ACHN (cell line): Measurements from ENCODE around the gene MAN2B2.

ENCODE experiments used
- DNase-seq: peaks from one replicate; pipeline ENCODE4 v3.0.0-alpha.2; 2015
- in situ Hi-C: cut with HindIII; loops from 2 replicates; pipeline ENCODE4 v1.10.0; 2017; ENCODE audit warnings: low sequenced_read_pairs, low pct_ligation_motif_present, low pct_unique_long_range_greater_than_20kb

Gene MAN2B2

DNA sequence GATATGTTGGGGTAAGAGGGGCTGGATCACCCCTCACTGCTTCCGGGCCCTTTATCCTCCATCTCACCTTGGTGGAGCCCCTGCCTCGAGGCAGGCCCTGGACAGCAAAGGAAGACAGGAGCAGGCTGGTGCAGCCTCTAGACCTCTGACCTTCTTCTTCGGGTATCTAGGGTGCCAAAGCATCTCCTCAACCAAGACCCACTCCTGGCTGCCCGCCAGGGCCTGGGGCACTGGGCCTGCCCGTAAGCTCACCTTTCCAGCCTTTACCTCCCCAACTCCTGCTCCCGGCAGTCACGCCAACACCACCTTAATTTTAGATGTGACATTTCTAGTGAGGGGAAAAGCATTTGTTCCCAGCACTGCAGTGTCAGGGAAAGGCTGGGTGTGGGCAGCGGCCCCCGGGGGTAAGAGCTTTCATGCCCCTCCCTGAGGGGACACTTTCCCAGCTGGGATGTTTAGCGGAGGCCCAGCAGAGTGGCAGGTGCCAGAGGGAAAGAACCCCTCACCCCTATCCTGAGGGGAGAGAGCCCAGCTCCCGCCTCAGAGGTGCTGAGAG, 6.7 kb downstream of the MAN2B2 start:
- DNase-seq, result no peak
- in situ Hi-C loops, result no loop called here

DNA sequence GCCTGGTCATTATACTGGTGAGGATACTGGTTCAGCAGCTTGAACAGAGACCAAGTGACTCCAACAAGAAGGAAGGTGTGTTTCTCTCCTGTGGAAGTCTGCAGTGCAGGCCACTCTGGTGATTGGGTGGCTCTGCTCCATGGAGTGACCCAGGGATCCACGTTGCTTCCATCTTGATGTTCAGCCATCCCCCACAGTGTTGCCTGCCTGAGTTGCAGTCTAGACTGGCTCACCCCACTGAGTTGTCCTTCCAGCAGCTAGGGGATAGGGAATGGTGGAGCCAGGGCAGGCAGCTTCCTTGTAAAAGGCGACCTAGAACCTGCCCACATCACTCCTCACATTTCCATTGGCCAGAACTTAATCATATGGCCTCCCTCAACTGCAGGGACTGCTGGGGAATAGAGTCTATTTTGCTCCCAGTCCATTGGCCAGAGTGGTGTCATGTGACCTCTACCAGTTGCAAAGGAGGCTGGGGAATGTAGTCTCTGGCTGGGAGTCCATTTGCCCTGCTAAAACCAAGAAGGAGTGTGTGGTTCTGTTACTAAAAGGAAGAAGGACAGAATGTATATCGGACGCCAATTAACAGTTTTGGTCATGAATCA, 8.0 kb downstream of the MAN2B2 start:
- in situ Hi-C loops, result no loop called here
- DNase-seq, result peak; percentile 30

GRCh38 chr4:6584865-6585264, 9.9 kb downstream of the MAN2B2 start:
- in situ Hi-C loops, result no loop called here
- DNase-seq, result no peak

DNA sequence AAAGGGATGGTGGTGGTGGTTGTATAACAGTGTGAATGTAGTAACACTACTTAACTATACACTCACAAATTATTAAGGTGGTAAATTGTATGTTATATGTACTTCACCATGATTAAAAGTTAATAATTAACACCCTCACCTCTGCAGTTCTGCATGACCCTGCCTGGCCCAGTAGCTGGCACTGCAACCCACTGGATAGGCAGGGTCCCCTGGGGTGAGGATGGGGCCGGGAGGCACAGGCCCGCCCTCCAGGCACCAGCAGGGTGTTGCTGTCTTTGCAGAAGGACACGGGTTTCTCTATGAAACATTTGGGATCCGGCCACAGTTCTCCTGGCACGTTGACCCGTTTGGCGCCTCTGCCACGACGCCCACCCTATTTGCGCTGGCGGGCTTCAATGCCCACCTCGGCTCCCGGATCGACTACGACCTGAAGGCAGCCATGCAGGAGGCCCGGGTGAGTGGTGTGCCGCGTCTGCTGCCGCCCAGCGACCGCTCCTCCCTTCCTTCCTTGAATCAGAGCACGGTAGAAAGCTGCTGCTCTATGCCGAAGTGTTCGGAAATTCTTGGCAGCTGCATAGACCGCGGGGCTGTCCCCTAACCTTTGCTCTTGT, 11.8 kb downstream of the MAN2B2 start:
- in situ Hi-C loops, result no loop called here
- no peak for DNase-seq

- DNase-seq, result no peak
- in situ Hi-C loops, result no loop called here
Measured at GRCh38 chr4:6589444-6589843, 14.5 kb downstream of the MAN2B2 start.

DNA sequence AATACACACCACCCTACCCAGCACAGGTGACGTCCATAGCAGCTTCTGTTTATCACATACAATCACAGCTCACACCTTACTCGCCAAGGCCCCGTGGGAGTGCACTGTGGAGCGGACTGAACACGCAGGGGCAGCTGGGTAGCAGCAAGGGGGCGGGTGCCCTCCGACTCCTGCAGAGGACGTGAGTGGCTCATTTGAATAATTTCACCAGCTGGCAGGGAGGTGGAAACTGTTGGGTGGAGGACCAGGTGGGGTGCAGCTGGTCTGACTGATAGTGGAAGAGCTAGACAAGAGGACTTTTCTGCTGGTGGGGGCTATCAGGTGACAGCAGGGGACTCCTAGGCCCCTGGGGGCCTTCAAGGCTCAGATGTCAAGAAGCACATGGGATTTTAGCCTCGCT, 16.3 kb downstream of the MAN2B2 start:
- in situ Hi-C loops, result no loop called here
- no peak for DNase-seq

DNA sequence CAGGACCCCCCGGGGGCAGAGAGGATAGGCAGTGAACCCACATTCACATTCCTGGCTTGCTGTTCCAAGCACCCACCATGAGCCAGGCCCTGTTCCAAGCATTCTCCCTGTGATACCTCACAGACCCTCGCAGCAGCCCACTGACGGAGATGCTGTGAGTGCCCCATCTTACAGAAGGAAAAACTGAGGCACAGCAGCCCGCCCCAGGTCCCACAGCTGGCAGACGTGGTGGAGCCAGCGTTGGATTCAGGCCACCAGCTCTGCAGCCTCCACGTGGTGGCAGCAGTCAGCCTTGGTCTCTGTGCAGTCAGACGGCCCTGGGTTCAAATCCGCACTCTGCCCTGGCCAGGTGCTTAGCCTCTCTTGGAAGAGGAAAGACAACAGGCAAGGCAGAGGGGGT, 16.8 kb downstream of the MAN2B2 start:
- DNase-seq, result no peak
- in situ Hi-C loops, result no loop called here

GRCh38 chr4:6592804-6593563, 18.0 kb downstream of the MAN2B2 start:
- in situ Hi-C loops, result no loop called here
- DNase-seq, result no peak

GRCh38 chr4:6594341-6594740, 19.4 kb downstream of the MAN2B2 start:
- in situ Hi-C loops, result no loop called here
- no peak for DNase-seq

- DNase-seq, result no peak
Measured at GRCh38 chr4:6594826-6595355, 19.9 kb downstream of the MAN2B2 start.

GRCh38 chr4:6595897-6596537, 21.0 kb downstream of the MAN2B2 start:
- in situ Hi-C loops, result no loop called here
- no peak for DNase-seq

More at GRCh38 chr4:6594826-6595355, 19.9 kb downstream of the MAN2B2 start:
- in situ Hi-C loops, result no loop called here

GRCh38 chr4:6596948-6597347, 22.0 kb downstream of the MAN2B2 start:
- in situ Hi-C loops, result no loop called here
- DNase-seq, result no peak

DNA sequence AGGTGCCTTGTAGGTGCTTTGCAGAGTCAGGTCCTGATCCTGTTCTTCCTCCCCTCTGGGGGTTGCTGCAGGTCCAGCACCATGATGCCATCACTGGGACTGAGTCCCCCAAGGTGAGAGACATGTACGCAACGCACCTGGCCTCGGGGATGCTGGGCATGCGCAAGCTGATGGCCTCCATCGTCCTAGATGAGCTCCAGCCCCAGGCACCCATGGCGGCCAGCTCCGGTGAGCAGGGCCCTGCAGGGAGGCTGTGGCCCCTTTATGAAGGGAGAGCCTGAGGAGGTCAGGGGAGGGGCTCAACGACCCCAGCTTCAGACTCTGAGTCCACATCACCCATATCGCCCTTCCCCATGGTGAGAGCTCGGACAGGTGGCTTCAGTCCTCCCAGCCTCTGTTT, 23.1 kb downstream of the MAN2B2 start:
- DNase-seq, result no peak
- in situ Hi-C loops, result no loop called here

DNA sequence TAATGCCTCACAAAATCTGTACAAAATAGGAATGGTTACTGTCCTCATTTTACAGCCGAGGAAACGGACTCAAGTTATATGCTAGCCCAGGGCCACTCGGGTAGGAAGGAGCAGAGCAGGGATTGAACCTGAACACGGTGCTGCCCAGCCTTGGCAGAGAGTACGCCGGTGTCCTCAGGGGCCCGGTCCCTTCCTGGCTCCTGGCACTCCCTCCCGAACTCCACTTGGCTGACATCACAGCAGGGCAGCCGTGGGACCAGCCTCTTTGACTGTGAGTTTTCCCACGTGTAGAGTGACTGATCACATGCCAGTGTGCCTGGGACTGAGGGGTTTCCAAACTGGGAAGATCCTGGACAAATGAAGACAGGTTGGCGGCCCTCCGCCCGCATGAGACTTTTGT, 23.7 kb downstream of the MAN2B2 start:
- DNase-seq, result no peak

GRCh38 chr4:6601661-6602250, 26.8 kb downstream of the MAN2B2 start:
- DNase-seq, result no peak
- in situ Hi-C loops, result no loop called here

More for the DNA sequence above, 23.7 kb downstream of the MAN2B2 start:
- in situ Hi-C loops, result no loop called here

DNA sequence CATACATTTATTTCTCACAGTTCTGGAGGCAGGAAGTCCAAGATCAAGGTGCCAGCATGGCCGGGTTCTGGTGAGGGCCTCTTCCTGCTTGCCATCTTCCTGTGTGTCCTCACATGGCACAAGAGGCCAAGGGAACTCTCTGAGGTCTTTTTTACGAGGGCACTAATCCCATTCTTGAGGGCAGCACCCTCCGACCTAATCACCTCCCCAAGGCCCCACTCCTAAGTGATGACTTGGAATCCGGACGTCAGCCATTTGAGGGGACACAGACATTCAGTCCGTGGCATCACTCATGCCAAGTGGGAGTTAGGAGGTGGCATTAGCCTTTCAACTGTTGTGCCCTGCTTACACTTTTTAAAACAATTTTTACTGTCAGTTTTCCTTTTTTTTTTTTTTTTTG, 27.3 kb downstream of the MAN2B2 start:
- DNase-seq, result no peak
- in situ Hi-C loops, result no loop called here

DNA sequence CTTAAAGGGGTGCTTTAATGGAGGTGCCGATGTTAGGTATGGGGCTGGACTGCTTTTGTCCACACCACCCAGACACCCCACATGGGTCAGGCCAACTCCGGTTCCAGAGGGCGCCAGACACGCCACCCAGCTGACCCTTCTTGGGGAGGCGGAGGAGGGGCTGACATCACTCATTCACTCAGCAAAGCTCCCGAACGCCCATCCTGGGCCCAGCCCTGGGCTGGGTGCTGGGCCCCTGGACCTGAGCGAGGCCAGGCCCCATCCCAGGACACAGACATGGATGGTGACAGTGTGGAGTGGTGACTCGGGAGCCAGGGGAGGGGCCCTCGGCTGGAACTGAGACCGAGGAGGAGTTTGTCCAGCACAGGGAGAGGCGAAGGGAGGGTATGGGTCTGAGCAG, 28.1 kb downstream of the MAN2B2 start:
- no peak for DNase-seq
- in situ Hi-C loops, result no loop called here

DNA sequence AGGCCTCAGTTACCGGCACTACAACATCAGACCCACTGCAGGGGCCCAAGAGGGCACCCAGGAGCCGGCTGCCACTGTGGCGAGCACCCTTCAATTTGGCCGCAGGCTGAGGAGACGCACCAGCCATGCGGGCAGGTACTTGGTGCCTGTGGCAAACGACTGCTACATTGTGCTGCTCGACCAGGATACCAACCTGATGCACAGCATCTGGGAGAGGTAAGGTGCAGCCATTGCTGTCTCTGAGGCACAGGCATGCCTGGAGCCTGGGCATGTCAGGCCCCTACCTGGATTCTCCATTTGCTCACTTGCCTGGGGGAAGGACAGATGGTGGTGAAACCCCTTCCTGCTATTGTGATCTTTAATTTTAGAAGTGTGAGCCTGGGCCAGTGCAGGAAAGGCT, 30.1 kb downstream of the MAN2B2 start:
- DNase-seq, result no peak
- in situ Hi-C loops, result no loop called here

DNA sequence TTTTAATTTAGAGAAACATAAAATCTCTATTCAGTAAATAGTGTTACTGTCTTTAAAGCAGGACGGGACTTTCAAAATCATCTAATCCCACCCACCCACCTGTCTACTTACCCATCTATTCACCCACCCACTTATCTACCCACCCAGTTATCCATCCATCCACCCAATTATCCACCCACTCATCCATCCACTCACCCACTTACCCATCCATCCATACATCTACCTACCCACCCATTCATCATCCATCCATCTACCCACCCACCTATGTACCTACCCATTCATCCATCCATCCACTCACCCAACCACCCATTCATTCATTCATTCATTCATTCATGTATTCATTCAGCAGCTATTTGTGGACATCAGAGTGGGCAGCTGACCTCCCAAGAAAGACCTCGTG, 30.6 kb downstream of the MAN2B2 start:
- DNase-seq, result no peak
- in situ Hi-C loops, result no loop called here
